Measurements from ENCODE around the gene CHRM5.
"Not testable (repeated sequence)": the region's sequence is repeated elsewhere in the genome, so short reads cannot be mapped to it uniquely, and the experiment has no call there.

CHRM5 gene

GRCh38 chr15:34046471-34047145, 78.3 kb downstream of the CHRM5 start:
- TF ChIP-seq MAX (IDR thresholded peaks at IDR 0.05; ENCODE audit: low read depth, low read length) (no peak), POLR2A (IDR thresholded peaks at IDR 0.05; ENCODE audit: extremely low read depth, insufficient read length) (peak; percentile 48)
- DNase-seq (ENCODE audit: low read depth): peak; percentile 86
- H3K4me3 ChIP-seq (ENCODE audit: low read depth, low read length): peak overlapping the region; percentile 70

- no peak for TF ChIP-seq POLR2A (IDR thresholded peaks at IDR 0.05; ENCODE audit: extremely low read depth, insufficient read length)
- TF ChIP-seq CTCF (IDR thresholded peaks at IDR 0.05; ENCODE audit: low read depth, low read length): no peak
- no peak for TF ChIP-seq MYC (IDR thresholded peaks at IDR 0.05; ENCODE audit: low read depth, low read length)
- TF ChIP-seq MAX (IDR thresholded peaks at IDR 0.05; ENCODE audit: low read depth, low read length): no peak
- H3K4me3 ChIP-seq (ENCODE audit: low read depth, low read length): peak overlapping the region; percentile 72
- no peak for DNase-seq (ENCODE audit: low read depth)
These were observed 79.8 kb downstream of the CHRM5 start for GRCh38 chr15:34047893-34048775.

GRCh38 chr15:34049112-34049511, 80.8 kb downstream of the CHRM5 start:
- TF ChIP-seq MAX (IDR thresholded peaks at IDR 0.05; ENCODE audit: low read depth, low read length): no peak
- no peak for TF ChIP-seq CTCF (IDR thresholded peaks at IDR 0.05; ENCODE audit: low read depth, low read length)
- no peak for TF ChIP-seq POLR2A (IDR thresholded peaks at IDR 0.05; ENCODE audit: extremely low read depth, insufficient read length)
- no peak for TF ChIP-seq MYC (IDR thresholded peaks at IDR 0.05; ENCODE audit: low read depth, low read length)
- H3K4me3 ChIP-seq (ENCODE audit: low read depth, low read length): no peak overlapping the region
- DNase-seq (ENCODE audit: low read depth): peak; percentile 24

- H3K4me3 ChIP-seq (ENCODE audit: low read depth, low read length); DNase-seq (ENCODE audit: low read depth): not testable (repeated sequence)
These were observed 82.1 kb downstream of the CHRM5 start for GRCh38 chr15:34050385-34050784.

- DNase-seq (ENCODE audit: low read depth): no peak
- no peak overlapping the region for H3K4me3 ChIP-seq (ENCODE audit: low read depth, low read length)
- TF ChIP-seq MAX (IDR thresholded peaks at IDR 0.05; ENCODE audit: low read depth, low read length): no peak
These were observed 85.9 kb downstream of the CHRM5 start for GRCh38 chr15:34054081-34054707.

- no peak for TF ChIP-seq POLR2A (IDR thresholded peaks at IDR 0.05; ENCODE audit: extremely low read depth, insufficient read length)
- TF ChIP-seq CTCF (IDR thresholded peaks at IDR 0.05; ENCODE audit: low read depth, low read length): no peak
- no peak for TF ChIP-seq MAX (IDR thresholded peaks at IDR 0.05; ENCODE audit: low read depth, low read length)
- TF ChIP-seq MYC (IDR thresholded peaks at IDR 0.05; ENCODE audit: low read depth, low read length): no peak
- DNase-seq (ENCODE audit: low read depth): no peak
- no peak overlapping the region for H3K4me3 ChIP-seq (ENCODE audit: low read depth, low read length)
These were observed 87.7 kb downstream of the CHRM5 start for GRCh38 chr15:34055868-34056595.

Data from NB4 (cell line).